Panc1 (cell line): ENCODE results near the gene GRAMD1B. TPM values are rescaled to one million over a fixed set of nuclear protein-coding genes. Genes with fewer than 3 reads are reported as not detected.

Experiments
- ATAC-seq: fragments of 200-7000 bp; cut with Tn5 transposase; 2 replicates; pipeline ENCODE4 v1.9.1; 2020; ENCODE audit warnings: mild to moderate bottlenecking, moderate library complexity
- BruUV-seq: library from RNA; stranded (reverse); fragments of 400-500 nt; replicated peaks from 2 replicates; lab custom pipeline; 2021; lab: Mats Ljungman, UMichigan
- CTCF ChIA-PET: fragments of 300-600 bp; sonication (Branson Sonifier 250); formaldehyde crosslinking; loops from one replicate; lab custom pipeline; 2022; ENCODE audit warnings: antibody characterized with exemption; lab: Charles Lee
- POLR2A ChIA-PET: fragments of 300-600 bp; sonication (Branson Sonifier 250); formaldehyde crosslinking; loops from one replicate; lab custom pipeline; 2022; ENCODE audit warnings: antibody characterized with exemption; lab: Charles Lee
- DNase-seq: peaks from one replicate; pipeline ENCODE4 v3.0.0-alpha.2; 2010; ENCODE audit warnings: low read depth, low spot score
- H3K27ac ChIP-seq: 2 replicates; pipeline ENCODE4 v1.5.1; 2011; ENCODE audit warnings: mild to moderate bottlenecking, low read length, inconsistent platforms
- H3K27me3 ChIP-seq: fragments of 200-500 bp; sonication (Bioruptor generic); 2 replicates; pipeline ENCODE4 v1.6.0; 2014; ENCODE audit warnings: low read length, inconsistent platforms; ENCODE audit not compliant: control insufficient read depth, insufficient read depth
- H3K36me3 ChIP-seq: fragments of 200-500 bp; sonication (Bioruptor generic); 2 replicates; pipeline ENCODE4 v1.5.1; 2014; ENCODE audit warnings: inconsistent platforms, mild to moderate bottlenecking, low read length, moderate library complexity; ENCODE audit not compliant: control insufficient read depth, insufficient read depth
- H3K4me1 ChIP-seq: 2 replicates; pipeline ENCODE4 v1.5.1; 2011; ENCODE audit warnings: inconsistent platforms, mild to moderate bottlenecking, low read length, moderate library complexity; ENCODE audit not compliant: control insufficient read depth, insufficient read depth
- H3K4me3 ChIP-seq, 2 experiments: 2 replicates each; pipeline ENCODE4 v1.5.1; 2011 to 2012; ENCODE audit warnings: low read depth in 2 of 2, low read length in 2 of 2, mild to moderate bottlenecking in 2 of 2, inconsistent platforms in 1 of 2, moderate library complexity in 1 of 2
- H3K9me3 ChIP-seq: fragments of 200-500 bp; sonication (Bioruptor generic); 2 replicates; pipeline ENCODE4 v1.5.1; 2014; ENCODE audit warnings: low read depth, mild to moderate bottlenecking, inconsistent platforms, low read length, moderate library complexity; ENCODE audit not compliant: control insufficient read depth, insufficient read depth
- CTCF ChIP-seq: fragments of 450-650 bp; IDR thresholded peaks from 2 replicates; pipeline ENCODE4 v1.5.1; 2017; ENCODE audit warnings: mild to moderate bottlenecking
- POLR2AphosphoS5 ChIP-seq: IDR thresholded peaks from 2 replicates; pipeline ENCODE4 v1.6.1; 2012; ENCODE audit warnings: mild to moderate bottlenecking, low read depth, low read length, moderate library complexity
- REST ChIP-seq, 2 experiments: IDR thresholded peaks; 2 replicates each; pipeline ENCODE4 v1.6.1; 2011 to 2012; ENCODE audit warnings: low read depth in 2 of 2, control low read depth in 1 of 2, low read length in 1 of 2, mild to moderate bottlenecking in 1 of 2, moderate library complexity in 1 of 2; ENCODE audit not compliant: insufficient read depth in 1 of 2
- SIN3A ChIP-seq: IDR thresholded peaks from 2 replicates; pipeline ENCODE4 v1.6.1; 2012; ENCODE audit warnings: low read depth, mild to moderate bottlenecking, low read length, moderate library complexity, borderline replicate concordance; ENCODE audit not compliant: insufficient read depth
- TCF7L2 ChIP-seq: IDR thresholded peaks from 2 replicates; pipeline ENCODE4 v1.6.1; 2011; ENCODE audit warnings: mild to moderate bottlenecking, low read depth, low read length, inconsistent platforms
- in situ Hi-C: cut with HindIII; loops from 2 replicates; pipeline ENCODE4 v1.10.0; 2016; ENCODE audit warnings: low sequenced_read_pairs, low pct_unique_long_range_greater_than_20kb
- intact Hi-C: fragments of 100-400 bp; cut with micrococcal nuclease; formaldehyde crosslinking; loops from one replicate; pipeline ENCODE4 v1.10.0; 2022; ENCODE audit not compliant: unreplicated experiment
- total RNA-seq: library from RNA; stranded (reverse); gene quantifications from one replicate; pipeline ENCODE4 v1.2.1, GENCODE V29; 2021; ENCODE audit not compliant: unreplicated experiment

Gene GRAMD1B
- total RNA-seq, 1 experiment from 2014 or later = 0.46 TPM

- H3K4me1 ChIP-seq = no peaks in the 10 kb centered on the region
- in situ Hi-C loops (no loop called here), intact Hi-C loops (no loop called here)
- ChIA-PET CTCF (no interaction called here), POLR2A (no interaction called here)
- H3K4me3 ChIP-seq = no peak overlapping the region
- H3K27me3 ChIP-seq = peaks cover 58% of the 10 kb centered on the region
- no peak overlapping the region for H3K27ac ChIP-seq
- ATAC-seq = no peak
- TF ChIP-seq CTCF (no peak), REST (IDR thresholded peaks at IDR 0.05; ENCODE audit: insufficient read depth in 1 of 2, low read depth in 2 of 2, low read length in 1 of 2) (no peak), TCF7L2 (no peak), POLR2AphosphoS5 (no peak), SIN3A (no peak)
- no TSS peak for BruUV-seq
- H3K9me3 ChIP-seq = no peaks in the 10 kb centered on the region
- DNase-seq = no peak
- H3K36me3 ChIP-seq = no peaks in the 10 kb centered on the region; the same call in 1 of the 2 replicates
These were observed 4.7 kb upstream of the GRAMD1B start for GRCh38 chr11:123425367-123425766.

GRCh38 chr11:123426789-123427188, 3.3 kb upstream of the GRAMD1B start:
- Histone ChIP-seq H3K4me1 (no peaks in the 10 kb centered on the region), H3K4me3 (no peak overlapping the region), H3K36me3 (no peaks in the 10 kb centered on the region; the same call in 1 of the 2 replicates), H3K9me3 (no peaks in the 10 kb centered on the region), H3K27ac (no peak overlapping the region), H3K27me3 (peaks cover 51% of the 10 kb centered on the region)
- POLR2A ChIA-PET = no interaction called here
- CTCF ChIA-PET = no interaction called here
- ATAC-seq = no peak
- in situ Hi-C loops (no loop called here), intact Hi-C loops (no loop called here)
- TF ChIP-seq REST (IDR thresholded peaks at IDR 0.05; ENCODE audit: insufficient read depth in 1 of 2, low read depth in 2 of 2, low read length in 1 of 2) (no peak), TCF7L2 (no peak), SIN3A (no peak), CTCF (no peak), POLR2AphosphoS5 (no peak)
- BruUV-seq = no TSS peak
- no peak for DNase-seq
